Measurements from ENCODE around the gene GAL3ST2.

The GAL3ST2 gene

DNA sequence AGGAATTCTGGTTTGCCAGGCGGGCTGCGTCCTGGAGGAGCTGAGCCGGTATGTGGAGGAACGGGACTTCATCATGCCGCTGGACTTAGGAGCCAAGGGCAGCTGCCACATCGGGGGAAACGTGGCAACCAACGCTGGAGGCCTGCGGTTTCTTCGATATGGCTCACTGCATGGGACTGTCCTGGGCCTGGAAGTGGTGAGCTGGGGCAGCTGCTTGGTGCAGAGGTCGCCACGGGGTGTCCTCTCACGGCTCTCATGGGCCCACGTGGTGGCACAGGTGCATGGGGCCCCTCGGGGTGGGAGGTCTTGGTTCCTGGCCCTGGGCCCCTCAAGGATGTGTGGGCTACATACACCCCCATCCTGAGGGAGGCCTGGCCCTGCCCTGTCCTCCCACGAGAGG is 33.0 kb upstream of the GAL3ST2 start:
- H3K4me2 ChIP-seq (ENCODE audit: insufficient read depth, low read length, poor library complexity, severe bottlenecking), result no peak overlapping the region
- no CpG with 5 or more reads among the region's 16 CpGs for WGBS, 2 donors (ENCODE audit: extremely low coverage in 2 of 2, insufficient read length in 2 of 2, insufficient replicate concordance in 1 of 2)
- no peak overlapping the region for H2BK5ac ChIP-seq (ENCODE audit: low read length)
- no peak overlapping the region for H3K4me3 ChIP-seq (ENCODE audit: low read length in 2 of 2)
- H3K36me3 ChIP-seq (replicated peaks in 1 of 2; ENCODE audit: control insufficient read depth in 2 of 2, insufficient read depth in 2 of 2, low read length in 2 of 2), result peaks cover 19 to 37% of the 10 kb centered on the region in 2 donors
- H3K18ac ChIP-seq (ENCODE audit: low read length), result no peak overlapping the region
- H3K9ac ChIP-seq (ENCODE audit: low read depth, low read length, poor library complexity), result no peak overlapping the region
- DNase-seq (ENCODE audit: low spot score), result no peak
- H3K4ac ChIP-seq (ENCODE audit: low read length), result no peak overlapping the region
- H2BK12ac ChIP-seq (ENCODE audit: low read length), result no peak overlapping the region
- H4K91ac ChIP-seq (ENCODE audit: low read depth, low read length, poor library complexity), result no peak overlapping the region
- H3K4me1 ChIP-seq (ENCODE audit: control insufficient read depth in 2 of 2, insufficient read depth in 1 of 2, low read depth in 1 of 2, low read length in 2 of 2), result no peaks in the 10 kb centered on the region
- no peak overlapping the region for H3K14ac ChIP-seq (ENCODE audit: low read length)
- H3K9me3 ChIP-seq (replicated peaks in 1 of 2; ENCODE audit: control insufficient read depth in 2 of 2, insufficient read depth in 1 of 2, low read depth in 1 of 2, low read length in 2 of 2), result peaks cover 3 to 24% of the 10 kb centered on the region in 2 donors
- no peak overlapping the region for H3K23ac ChIP-seq (ENCODE audit: low read depth, low read length, poor library complexity)
- H2AFZ ChIP-seq (ENCODE audit: low read length), result no peak overlapping the region
- H4K8ac ChIP-seq (ENCODE audit: low read depth, low read length), result no peak overlapping the region
- H3K79me1 ChIP-seq (ENCODE audit: low read depth, low read length), result peaks cover 13% of the 10 kb centered on the region
- H2BK15ac ChIP-seq (ENCODE audit: low read length), result no peak overlapping the region
- H3K27me3 ChIP-seq (ENCODE audit: control insufficient read depth in 3 of 3, insufficient read depth in 3 of 3, low read depth in 1 of 3, low read length in 3 of 3), result no peaks in the 10 kb centered on the region
- H2AK5ac ChIP-seq (ENCODE audit: low read depth, low read length), result no peak overlapping the region
- no peak overlapping the region for H2BK120ac ChIP-seq (ENCODE audit: low read depth, low read length)
- H3K27ac ChIP-seq (replicated peaks; ENCODE audit: low read length), result no peak overlapping the region

- no peak for DNase-seq (ENCODE audit: low spot score)
- peaks cover 3 to 24% of the 10 kb centered on the region in 2 donors for H3K9me3 ChIP-seq (replicated peaks in 1 of 2; ENCODE audit: control insufficient read depth in 2 of 2, insufficient read depth in 1 of 2, low read depth in 1 of 2, low read length in 2 of 2)
- no peak overlapping the region for H2BK5ac ChIP-seq (ENCODE audit: low read length)
- no peak overlapping the region for H4K91ac ChIP-seq (ENCODE audit: low read depth, low read length, poor library complexity)
- no peak overlapping the region for H3K14ac ChIP-seq (ENCODE audit: low read length)
- H2AK5ac ChIP-seq (ENCODE audit: low read depth, low read length), result no peak overlapping the region
- no peak overlapping the region for H3K4me3 ChIP-seq (ENCODE audit: low read length in 2 of 2)
- H3K18ac ChIP-seq (ENCODE audit: low read length), result no peak overlapping the region
- H3K23ac ChIP-seq (ENCODE audit: low read depth, low read length, poor library complexity), result no peak overlapping the region
- no peak overlapping the region for H3K4ac ChIP-seq (ENCODE audit: low read length)
- no CpG with 5 or more reads among the region's 24 CpGs for WGBS, 2 donors (ENCODE audit: extremely low coverage in 2 of 2, insufficient read length in 2 of 2, insufficient replicate concordance in 1 of 2)
- no peak overlapping the region for H3K4me2 ChIP-seq (ENCODE audit: insufficient read depth, low read length, poor library complexity, severe bottlenecking)
- no peak overlapping the region for H2BK15ac ChIP-seq (ENCODE audit: low read length)
- H3K27ac ChIP-seq (replicated peaks; ENCODE audit: low read length), result no peak overlapping the region
- H3K27me3 ChIP-seq (ENCODE audit: control insufficient read depth in 3 of 3, insufficient read depth in 3 of 3, low read depth in 1 of 3, low read length in 3 of 3), result no peaks in the 10 kb centered on the region
- H2BK120ac ChIP-seq (ENCODE audit: low read depth, low read length), result no peak overlapping the region
- H3K79me1 ChIP-seq (ENCODE audit: low read depth, low read length), result peaks cover 13% of the 10 kb centered on the region
- no peak overlapping the region for H3K9ac ChIP-seq (ENCODE audit: low read depth, low read length, poor library complexity)
- peaks cover 23 to 43% of the 10 kb centered on the region in 2 donors for H3K36me3 ChIP-seq (replicated peaks in 1 of 2; ENCODE audit: control insufficient read depth in 2 of 2, insufficient read depth in 2 of 2, low read length in 2 of 2)
- no peaks in the 10 kb centered on the region for H3K4me1 ChIP-seq (ENCODE audit: control insufficient read depth in 2 of 2, insufficient read depth in 1 of 2, low read depth in 1 of 2, low read length in 2 of 2)
- H4K8ac ChIP-seq (ENCODE audit: low read depth, low read length), result no peak overlapping the region
- no peak overlapping the region for H2BK12ac ChIP-seq (ENCODE audit: low read length)
- no peak overlapping the region for H2AFZ ChIP-seq (ENCODE audit: low read length)
Observed at GRCh38 chr2:241744028-241744754, 32.4 kb upstream of the GAL3ST2 start.

DNA sequence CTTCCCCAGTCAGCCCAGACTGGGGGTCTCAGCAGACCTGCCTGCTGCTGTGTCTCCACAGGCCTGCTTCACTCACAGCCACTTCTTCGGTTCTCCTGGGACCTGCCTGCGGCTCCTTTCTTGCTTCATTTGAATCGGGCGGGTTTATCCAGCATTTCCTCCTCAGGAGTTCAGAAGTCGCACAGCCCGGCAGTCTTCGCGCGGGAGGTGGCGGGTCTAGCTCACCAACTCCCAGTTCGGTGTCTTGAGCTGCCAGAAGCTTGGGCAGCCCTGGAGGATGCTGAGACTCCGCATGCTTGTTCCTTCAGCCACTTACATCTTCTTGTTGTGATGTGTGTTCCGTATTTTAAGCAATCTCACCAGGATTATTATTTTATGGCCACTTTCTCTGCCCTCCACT is 31.3 kb upstream of the GAL3ST2 start:
- no CpG with 5 or more reads among the region's 13 CpGs for WGBS, 2 donors (ENCODE audit: extremely low coverage in 2 of 2, insufficient read length in 2 of 2, insufficient replicate concordance in 1 of 2)
- Histone ChIP-seq H3K18ac (ENCODE audit: low read length) (no peak overlapping the region), H2AK5ac (ENCODE audit: low read depth, low read length) (no peak overlapping the region), H3K79me1 (ENCODE audit: low read depth, low read length) (peaks cover 14% of the 10 kb centered on the region), H3K9me3 (replicated peaks in 1 of 2; ENCODE audit: control insufficient read depth in 2 of 2, insufficient read depth in 1 of 2, low read depth in 1 of 2, low read length in 2 of 2) (peaks cover 3 to 24% of the 10 kb centered on the region in 2 donors), H3K9ac (ENCODE audit: low read depth, low read length, poor library complexity) (no peak overlapping the region), H3K4ac (ENCODE audit: low read length) (no peak overlapping the region), H2AFZ (ENCODE audit: low read length) (no peak overlapping the region), H2BK15ac (ENCODE audit: low read length) (no peak overlapping the region), H3K4me2 (ENCODE audit: insufficient read depth, low read length, poor library complexity, severe bottlenecking) (no peak overlapping the region), H3K4me3 (ENCODE audit: low read length in 2 of 2) (no peak overlapping the region), H3K27ac (replicated peaks; ENCODE audit: low read length) (no peak overlapping the region), H4K8ac (ENCODE audit: low read depth, low read length) (no peak overlapping the region), H2BK120ac (ENCODE audit: low read depth, low read length) (no peak overlapping the region), H3K36me3 (replicated peaks in 1 of 2; ENCODE audit: control insufficient read depth in 2 of 2, insufficient read depth in 2 of 2, low read length in 2 of 2) (peaks cover 29 to 52% of the 10 kb centered on the region in 2 donors), H2BK5ac (ENCODE audit: low read length) (no peak overlapping the region), H3K14ac (ENCODE audit: low read length) (no peak overlapping the region), H3K23ac (ENCODE audit: low read depth, low read length, poor library complexity) (no peak overlapping the region), H2BK12ac (ENCODE audit: low read length) (no peak overlapping the region), H4K91ac (ENCODE audit: low read depth, low read length, poor library complexity) (no peak overlapping the region), H3K27me3 (ENCODE audit: control insufficient read depth in 3 of 3, insufficient read depth in 3 of 3, low read depth in 1 of 3, low read length in 3 of 3) (no peaks in the 10 kb centered on the region), H3K4me1 (ENCODE audit: control insufficient read depth in 2 of 2, insufficient read depth in 1 of 2, low read depth in 1 of 2, low read length in 2 of 2) (no peaks in the 10 kb centered on the region)
- DNase-seq (ENCODE audit: low spot score), result no peak

GRCh38 chr2:241746084-241746483 is 30.5 kb upstream of the GAL3ST2 start:
- Histone ChIP-seq H3K27ac (replicated peaks; ENCODE audit: low read length) (no peak overlapping the region), H3K9me3 (replicated peaks in 1 of 2; ENCODE audit: control insufficient read depth in 2 of 2, insufficient read depth in 1 of 2, low read depth in 1 of 2, low read length in 2 of 2) (peaks cover 3 to 24% of the 10 kb centered on the region in 2 donors), H3K14ac (ENCODE audit: low read length) (no peak overlapping the region), H4K91ac (ENCODE audit: low read depth, low read length, poor library complexity) (no peak overlapping the region), H3K4me2 (ENCODE audit: insufficient read depth, low read length, poor library complexity, severe bottlenecking) (no peak overlapping the region), H3K23ac (ENCODE audit: low read depth, low read length, poor library complexity) (no peak overlapping the region), H3K9ac (ENCODE audit: low read depth, low read length, poor library complexity) (no peak overlapping the region), H2BK15ac (ENCODE audit: low read length) (no peak overlapping the region), H4K8ac (ENCODE audit: low read depth, low read length) (no peak overlapping the region), H3K27me3 (ENCODE audit: control insufficient read depth in 3 of 3, insufficient read depth in 3 of 3, low read depth in 1 of 3, low read length in 3 of 3) (no peaks in the 10 kb centered on the region), H2BK120ac (ENCODE audit: low read depth, low read length) (no peak overlapping the region), H3K79me1 (ENCODE audit: low read depth, low read length) (peaks cover 14% of the 10 kb centered on the region), H3K4me3 (ENCODE audit: low read length in 2 of 2) (no peak overlapping the region), H3K4me1 (ENCODE audit: control insufficient read depth in 2 of 2, insufficient read depth in 1 of 2, low read depth in 1 of 2, low read length in 2 of 2) (peaks cover 0 to under 1% of the 10 kb centered on the region in 2 donors), H2BK5ac (ENCODE audit: low read length) (no peak overlapping the region), H2AK5ac (ENCODE audit: low read depth, low read length) (no peak overlapping the region), H3K4ac (ENCODE audit: low read length) (no peak overlapping the region), H2AFZ (ENCODE audit: low read length) (no peak overlapping the region), H3K18ac (ENCODE audit: low read length) (no peak overlapping the region), H2BK12ac (ENCODE audit: low read length) (no peak overlapping the region), H3K36me3 (replicated peaks in 1 of 2; ENCODE audit: control insufficient read depth in 2 of 2, insufficient read depth in 2 of 2, low read length in 2 of 2) (peaks cover 29 to 59% of the 10 kb centered on the region in 2 donors)
- DNase-seq (ENCODE audit: low spot score), result no peak
- no CpG with 5 or more reads among the region's 4 CpGs for WGBS, 2 donors (ENCODE audit: extremely low coverage in 2 of 2, insufficient read length in 2 of 2, insufficient replicate concordance in 1 of 2)

Measured in neuronal stem cell (in vitro differentiated cells).